Right ventricle myocardium superior (tissue), 1 donor: ENCODE measurements around the gene CRISPLD2. TPM values are rescaled to one million over a fixed set of nuclear protein-coding genes. Genes with fewer than 3 reads are reported as not detected.
A peak's percentile ranks its signal among the peaks of the same experiment; 100 is the strongest.

Experiments used
- ATAC-seq: fragments of 200-7000 bp; cut with Tn5 transposase; one replicate; pipeline ENCODE4 v1.9.1; 2020; ENCODE audit warnings: mild to moderate bottlenecking; ENCODE audit not compliant: poor library complexity
- DNase-seq: peaks from one replicate; pipeline ENCODE4 v3.0.0-alpha.2; 2020
- intact Hi-C: fragments of 100-400 bp; cut with DNase I; formaldehyde crosslinking; loops from one replicate; pipeline ENCODE4 v1.11.2; 2022
- total RNA-seq: library from RNA; stranded (reverse); fragmentation: NEBNext Ultra II Directional; extraction: Animal tissue kit (Norgen Biotek cat#: 25700); gene quantifications from one replicate; pipeline ENCODE4 v1.2.1, GENCODE V29; 2021
- donor health status: DM: no; HTN: yes; CAD: no; lungs with severe emphysema.

CRISPLD2 gene
- total RNA-seq, 1 donor from 2014 or later = 23.5 TPM

- no peak for DNase-seq
- intact Hi-C loops = no loop called here
- ATAC-seq = no peak
Observed at GRCh38 chr16:84917492-84917891, 97.7 kb downstream of the CRISPLD2 start.

GRCh38 chr16:84918006-84918909, 98.5 kb downstream of the CRISPLD2 start:
- no peak for ATAC-seq
- intact Hi-C loops = no loop called here
- DNase-seq = peak; percentile 39

GRCh38 chr16:84919269-84919668, 99.5 kb downstream of the CRISPLD2 start:
- intact Hi-C loops = no loop called here
- DNase-seq (no peak), ATAC-seq (no peak)

- DNase-seq (no peak), ATAC-seq (no peak)
- intact Hi-C loops = no loop called here
Observed at GRCh38 chr16:84919708-84920107, 99.9 kb downstream of the CRISPLD2 start.

- ATAC-seq (no peak), DNase-seq (no peak)
- intact Hi-C loops = no loop called here
Observed at GRCh38 chr16:84920333-84920732, 100.5 kb downstream of the CRISPLD2 start.

- intact Hi-C loops = no loop called here
- DNase-seq (peak; percentile 91), ATAC-seq (peak; percentile 80)
Observed at GRCh38 chr16:84922351-84923120, 102.8 kb downstream of the CRISPLD2 start.

GRCh38 chr16:84924331-84925091, 104.7 kb downstream of the CRISPLD2 start:
- ATAC-seq = peak; percentile 42
- intact Hi-C loops = loop anchor here (5.0 kb wide), 1 partner anchor 48 kb away; no protein-coding TSS in a partner anchor
- peak; percentile 82 for DNase-seq

GRCh38 chr16:84925092-84925772, 105.4 kb downstream of the CRISPLD2 start:
- intact Hi-C loops = loop anchor here (5.0 kb wide), 1 partner anchor 47 kb away; no protein-coding TSS in a partner anchor
- DNase-seq = peak; percentile 76
- ATAC-seq = no peak

- DNase-seq = no peak
- ATAC-seq = no peak
- intact Hi-C loops = loop anchor here (5.0 kb wide), 1 partner anchor 46 kb away; no protein-coding TSS in a partner anchor
Observed at GRCh38 chr16:84925773-84926372, 106.1 kb downstream of the CRISPLD2 start.

- ATAC-seq (no peak), DNase-seq (no peak)
- intact Hi-C loops = loop anchor here (5.0 kb wide), 1 partner anchor 46 kb away; no protein-coding TSS in a partner anchor
Observed at GRCh38 chr16:84926462-84926861, 106.7 kb downstream of the CRISPLD2 start.

- DNase-seq (peak; percentile 90), ATAC-seq (peak; percentile 40)
- intact Hi-C loops = loop anchor here (5.0 kb wide), 1 partner anchor 44 kb away; no protein-coding TSS in a partner anchor
Observed at GRCh38 chr16:84927621-84928591, 108.1 kb downstream of the CRISPLD2 start.

- intact Hi-C loops = loop anchor here (5.0 kb wide), 1 partner anchor 43 kb away; no protein-coding TSS in a partner anchor
- DNase-seq (peak; percentile 92), ATAC-seq (peak; percentile 65)
Observed at GRCh38 chr16:84928679-84929420, 109.1 kb downstream of the CRISPLD2 start.

GRCh38 chr16:84929421-84930297, 109.9 kb downstream of the CRISPLD2 start:
- intact Hi-C loops = loop anchor here (5.0 kb wide), 1 partner anchor 43 kb away; no protein-coding TSS in a partner anchor
- peak; percentile 1 for ATAC-seq
- peak; percentile 79 for DNase-seq

GRCh38 chr16:84930298-84931106, 110.7 kb downstream of the CRISPLD2 start:
- DNase-seq (no peak), ATAC-seq (no peak)
- intact Hi-C loops = no loop called here
